Measurements from ENCODE around the gene RO60.

Gene RO60

GRCh38 chr1:193059282-193060114 is at the start of gene RO60, which contains the start of gene UCHL5:
Gene RO60 (plus strand): TSS chr1:193059612. CDS start chr1:193069055, 9,443 bp downstream.
Gene UCHL5 (minus strand): TSS chr1:193059360. CDS start chr1:193059260, 100 bp downstream.
- peak within 1 kb of the TSS; percentile 82 to 95 for H3K4me3 ChIP-seq (ENCODE audit: low read depth in 1 of 2, low read length in 1 of 2)
- no peaks in the 10 kb centered on the region for H3K27me3 ChIP-seq
- peak; percentile 46 for TF ChIP-seq CTCF (IDR thresholded peaks at IDR 0.05)
- peaks cover 25% of the 10 kb centered on the region in 2 experiments for H3K4me1 ChIP-seq (ENCODE audit: control insufficient read depth in 1 of 2, insufficient read depth in 1 of 2, low read depth in 1 of 2, low read length in 1 of 2)
- no peaks in the 10 kb centered on the region for H3K36me3 ChIP-seq
- peak within 1 kb of the TSS; percentile 92 for H3K27ac ChIP-seq
- no peaks in the 10 kb centered on the region for H3K9me3 ChIP-seq

GRCh38 chr1:193011406-193011805 is 48.0 kb upstream of the RO60 start:
- H3K36me3 ChIP-seq = no peaks in the 10 kb centered on the region
- H3K27ac ChIP-seq = no peak overlapping the region
- peaks cover 16 to 21% of the 10 kb centered on the region in 2 experiments for H3K4me1 ChIP-seq (ENCODE audit: control insufficient read depth in 1 of 2, insufficient read depth in 1 of 2, low read depth in 1 of 2, low read length in 1 of 2)
- no peaks in the 10 kb centered on the region for H3K27me3 ChIP-seq
- TF ChIP-seq CTCF (IDR thresholded peaks at IDR 0.05) = no peak
- no peaks in the 10 kb centered on the region for H3K9me3 ChIP-seq
- no peak overlapping the region for H3K4me3 ChIP-seq (ENCODE audit: low read depth in 1 of 2, low read length in 1 of 2)

GRCh38 chr1:193013005-193013404 is 46.4 kb upstream of the RO60 start:
- Histone ChIP-seq H3K4me1 (ENCODE audit: control insufficient read depth in 1 of 2, insufficient read depth in 1 of 2, low read depth in 1 of 2, low read length in 1 of 2) (peaks cover 16 to 21% of the 10 kb centered on the region in 2 experiments), H3K9me3 (no peaks in the 10 kb centered on the region), H3K27me3 (no peaks in the 10 kb centered on the region), H3K27ac (peak overlapping the region; percentile 69), H3K4me3 (ENCODE audit: low read depth in 1 of 2, low read length in 1 of 2) (no peak overlapping the region), H3K36me3 (no peaks in the 10 kb centered on the region)
- TF ChIP-seq CTCF (IDR thresholded peaks at IDR 0.05) = no peak

GRCh38 chr1:193013707-193014106 is 45.7 kb upstream of the RO60 start:
- TF ChIP-seq CTCF (IDR thresholded peaks at IDR 0.05) = no peak
- Histone ChIP-seq H3K27me3 (no peaks in the 10 kb centered on the region), H3K9me3 (no peaks in the 10 kb centered on the region), H3K4me3 (ENCODE audit: low read depth in 1 of 2, low read length in 1 of 2) (no peak overlapping the region), H3K27ac (peak overlapping the region; percentile 69), H3K4me1 (ENCODE audit: control insufficient read depth in 1 of 2, insufficient read depth in 1 of 2, low read depth in 1 of 2, low read length in 1 of 2) (peaks cover 20 to 26% of the 10 kb centered on the region in 2 experiments), H3K36me3 (no peaks in the 10 kb centered on the region)

GRCh38 chr1:193014400-193014799 is 45.0 kb upstream of the RO60 start:
- H3K9me3 ChIP-seq = no peaks in the 10 kb centered on the region
- TF ChIP-seq CTCF (IDR thresholded peaks at IDR 0.05) = no peak
- no peak overlapping the region for H3K4me3 ChIP-seq (ENCODE audit: low read depth in 1 of 2, low read length in 1 of 2)
- no peaks in the 10 kb centered on the region for H3K36me3 ChIP-seq
- H3K4me1 ChIP-seq (ENCODE audit: control insufficient read depth in 1 of 2, insufficient read depth in 1 of 2, low read depth in 1 of 2, low read length in 1 of 2) = peaks cover 26 to 33% of the 10 kb centered on the region in 2 experiments
- H3K27ac ChIP-seq = no peak overlapping the region
- H3K27me3 ChIP-seq = no peaks in the 10 kb centered on the region

Data from neutrophil (primary cell).